ENCODE results near the gene POTEE. TPM values are rescaled to one million over a fixed set of nuclear protein-coding genes. Genes with fewer than 3 reads are reported as not detected.
A peak's percentile ranks its signal among the peaks of the same experiment; 100 is the strongest.
"Not testable (repeated sequence)": the region's sequence is repeated elsewhere in the genome, so short reads cannot be mapped to it uniquely, and the experiment has no call there.

Gene POTEE
- total RNA-seq (2014; rRNA removed; shearing (Covaris generic)), result 0.31 and 1.6 TPM in 2 replicates

GRCh38 chr2:131209030-131209772 lies at the start of gene POTEE:
Gene POTEE (plus strand): TSS chr2:131209536. CDS start chr2:131218403, 8,867 bp downstream.
- DNase-seq (ENCODE audit: low spot score), result peak; percentile 11

DNA sequence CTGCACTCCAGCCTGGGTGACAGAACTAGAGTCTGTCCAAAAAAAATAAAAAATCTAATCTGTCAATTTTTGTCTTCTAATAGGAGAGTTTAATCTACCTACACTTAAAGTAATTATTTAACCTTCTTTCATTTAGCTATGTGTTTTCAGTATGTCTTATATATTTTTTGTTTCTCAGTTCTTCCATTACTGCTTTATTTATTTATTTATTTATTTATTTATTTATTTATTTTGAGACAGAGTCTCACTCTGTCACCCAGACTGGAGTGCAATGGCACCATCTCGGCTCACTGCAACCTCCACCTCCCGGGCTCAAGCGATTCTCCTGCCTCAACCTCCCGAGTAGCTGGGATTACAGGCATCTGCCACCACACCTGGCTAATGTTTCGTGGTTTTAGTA lies 43.8 kb upstream of the POTEE start:
- DNase-seq (ENCODE audit: low spot score), result not testable (repeated sequence)

DNA sequence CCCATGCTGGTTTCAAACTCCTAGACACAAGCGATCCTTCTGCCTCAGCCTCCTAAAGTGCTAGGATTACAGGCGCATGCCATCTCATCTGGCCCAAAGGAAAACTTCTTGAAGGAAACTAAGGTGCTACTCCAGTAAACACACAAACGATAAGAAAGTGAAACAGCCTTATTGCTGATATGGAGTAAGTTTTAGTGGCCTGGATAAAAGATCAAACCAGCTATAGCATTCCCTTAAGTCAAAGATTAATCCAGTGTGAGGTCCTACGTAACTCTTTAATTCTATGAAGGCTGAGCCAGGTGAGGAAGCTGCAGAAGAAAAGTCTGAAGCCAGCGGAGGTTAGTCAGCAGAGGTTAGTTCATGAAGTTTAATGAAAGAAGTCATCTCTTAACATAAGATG lies 40.8 kb upstream of the POTEE start:
- no peak for DNase-seq (ENCODE audit: low spot score)

GRCh38 chr2:131178050-131178449 lies 31.3 kb upstream of the POTEE start:
- DNase-seq (ENCODE audit: low spot score), result not testable (repeated sequence)

DNA sequence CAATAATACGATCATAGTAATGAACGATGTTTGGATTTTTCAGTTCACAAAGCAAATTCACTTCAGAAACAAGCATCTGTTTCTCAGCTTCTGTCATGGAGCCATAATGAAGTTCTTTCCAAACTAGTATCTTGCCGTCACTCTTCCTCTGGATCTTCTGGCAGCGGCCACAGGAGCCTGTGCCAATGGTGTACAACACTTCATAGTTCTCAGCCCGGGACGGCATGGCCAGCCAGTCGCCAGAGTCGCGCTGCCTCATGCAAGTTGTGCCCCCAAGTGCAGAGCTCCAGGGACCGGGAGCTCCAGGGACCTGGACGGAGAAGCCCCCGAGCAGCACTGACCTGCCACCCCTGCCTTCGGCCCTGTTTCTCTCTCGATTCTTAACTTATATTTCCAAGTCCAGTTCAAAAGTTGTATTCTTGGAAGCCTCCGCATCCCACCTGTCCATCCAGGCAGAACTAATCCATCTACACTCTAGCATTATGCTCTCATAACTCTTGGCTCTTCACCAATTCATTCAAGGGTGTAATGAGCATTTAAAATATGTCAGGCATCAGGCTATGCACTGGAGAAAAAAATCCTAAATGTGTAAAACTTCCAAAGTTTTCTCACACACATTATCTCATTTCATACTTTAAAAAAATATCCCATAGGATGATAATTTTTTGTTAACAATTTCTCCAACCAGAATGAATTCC lies 30.5 kb upstream of the POTEE start:
- DNase-seq (ENCODE audit: low spot score), result not testable (repeated sequence)

DNA sequence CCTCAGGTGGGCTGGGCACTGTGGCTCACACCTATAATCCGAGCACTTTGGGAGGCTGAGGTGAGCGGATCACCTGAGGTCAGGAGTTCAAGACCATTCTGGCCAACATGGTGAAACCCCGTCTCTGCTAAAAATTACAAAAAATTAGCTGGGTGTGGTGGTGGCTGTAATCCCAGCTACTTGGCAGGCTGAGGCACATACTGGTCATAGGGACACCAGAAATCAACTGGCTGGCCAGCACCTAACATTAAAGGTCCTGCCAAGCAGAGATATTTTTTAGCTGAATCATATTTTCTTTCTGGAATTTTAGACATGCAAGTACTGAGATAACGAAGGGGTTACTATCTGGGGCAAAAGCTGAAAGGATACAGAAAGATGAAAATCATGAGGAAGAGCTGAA lies 27.9 kb upstream of the POTEE start:
- not testable (repeated sequence) for DNase-seq (ENCODE audit: low spot score)

GRCh38 chr2:131193421-131193820 lies 15.9 kb upstream of the POTEE start:
- DNase-seq (ENCODE audit: low spot score), result not testable (repeated sequence)

- not testable (repeated sequence) for DNase-seq (ENCODE audit: low spot score)
Observed at GRCh38 chr2:131196186-131196585, 13.2 kb upstream of the POTEE start.

GRCh38 chr2:131201098-131201497 lies 8.2 kb upstream of the POTEE start:
- no peak for DNase-seq (ENCODE audit: low spot score)

GRCh38 chr2:131207839-131208238 lies 1.5 kb upstream of the POTEE start:
- DNase-seq (ENCODE audit: low spot score), result not testable (repeated sequence)

GRCh38 chr2:131209773-131210104 lies 403 bp downstream of the POTEE start:
- not testable (repeated sequence) for DNase-seq (ENCODE audit: low spot score)

GRCh38 chr2:131210434-131211211 lies 1.3 kb downstream of the POTEE start:
- not testable (repeated sequence) for DNase-seq (ENCODE audit: low spot score)

DNA sequence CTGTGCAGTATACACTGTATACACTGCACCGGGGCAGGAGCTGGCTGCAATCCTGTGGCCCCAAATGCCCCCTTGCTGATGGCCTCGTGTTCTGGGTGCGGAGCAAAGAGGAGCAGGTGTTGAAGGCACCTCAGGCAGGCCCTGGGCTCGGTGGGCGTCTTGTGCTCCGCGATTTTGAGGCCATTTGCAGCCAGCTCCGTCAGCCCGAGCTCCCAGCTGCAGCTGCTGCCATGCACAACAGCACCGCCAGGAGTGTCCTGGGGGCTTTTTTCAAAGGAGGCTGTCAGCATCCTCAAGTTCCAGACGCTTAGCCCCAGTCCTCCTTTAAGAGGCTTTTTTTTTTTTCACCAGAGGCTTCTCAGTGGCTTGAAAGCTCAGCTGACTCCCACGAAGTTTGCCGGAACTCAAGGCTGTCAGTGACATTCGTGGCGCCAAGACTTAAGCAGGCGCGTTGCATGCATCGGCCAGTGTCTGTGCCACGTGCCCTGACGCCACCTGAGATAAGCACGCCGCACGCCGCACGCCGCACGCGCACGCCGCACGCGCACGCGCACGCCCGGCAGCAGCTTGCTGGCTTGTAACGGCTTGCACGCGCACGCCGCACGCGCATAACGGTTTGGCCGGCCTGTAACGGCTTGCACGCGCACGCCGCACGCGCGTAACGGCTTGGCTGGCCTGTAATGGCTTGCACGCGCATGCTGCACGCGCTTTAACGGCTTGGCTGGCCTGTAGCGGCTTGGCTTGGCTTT lies 8.1 kb downstream of the POTEE start:
- not testable (repeated sequence) for DNase-seq (ENCODE audit: low spot score)

- DNase-seq (ENCODE audit: low spot score), result not testable (repeated sequence)
Observed at GRCh38 chr2:131235543-131236449, 26.5 kb downstream of the POTEE start.

Other genes starting within 250 kb of the POTEE start
- 56.1 and 61.7 TPM in 2 replicates for gene FAM168B, start 116.1 kb upstream of the POTEE start, total RNA-seq (2014; rRNA removed; shearing (Covaris generic))
- 122 and 125 TPM in 2 replicates for gene PLEKHB2, start 104.2 kb upstream of the POTEE start, total RNA-seq (2014; rRNA removed; shearing (Covaris generic))
- gene RAB6D, start 154.6 kb downstream of the POTEE start, total RNA-seq (2014; rRNA removed; shearing (Covaris generic)), result not detected in 2 replicates